Activated naive CD4-positive, alpha-beta T cell treated with anti-CD3 and anti-CD28 coated beads, Interleukin-2, amount 50 U/mL, for 72 hours (primary cell): Measurements from ENCODE around the gene ATP5F1E. TPM values are rescaled to one million over a fixed set of nuclear protein-coding genes. Genes with fewer than 3 reads are reported as not detected.
A peak's percentile ranks its signal among the peaks of the same experiment; 100 is the strongest.

Experiments used
- ATAC-seq, 2 donors: fragments of 150-1000 bp; cut with Tn5 transposase; 2 replicates each; pipeline ENCODE4 v1.10.0; 2021; ENCODE audit warnings: mild to moderate bottlenecking in 2 of 2, moderate library complexity in 2 of 2
- DNase-seq, 2 donors: peaks; one replicate each; pipeline ENCODE4 v3.0.0; 2021 to 2022; ENCODE audit warnings: low spot score in 2 of 2
- H3K27ac Mint-ChIP-seq, 2 donors: one replicate each; pipeline ENCODE4 v1.8.0; 2022; ENCODE audit warnings: mild to moderate bottlenecking in 2 of 2, mixed read lengths in 2 of 2
- H3K36me3 Mint-ChIP-seq, 2 donors: one replicate each; pipeline ENCODE4 v1.8.0; 2022; ENCODE audit warnings: mixed read lengths in 2 of 2
- H3K9me3 Mint-ChIP-seq, 2 donors: one replicate each; pipeline ENCODE4 v1.8.0; 2022; ENCODE audit warnings: mixed read lengths in 2 of 2
- total RNA-seq, 2 donors: library from RNA; stranded (reverse); gene quantifications; one replicate each; pipeline ENCODE4 v1.2.3, GENCODE V29; 2022

Gene ATP5F1E
- total RNA-seq, 2 donors from 2014 or later, result 63.2 to 76.7 TPM

GRCh38 chr20:59004763-59005522 lies 27.2 kb downstream of the ATP5F1E start:
- Mint-ChIP-seq H3K9me3 (no peaks in the 10 kb centered on the region), H3K27ac (peak overlapping the region; percentile 73 to 92), H3K36me3 (peaks cover 0 to 14% of the 10 kb centered on the region in 2 donors)
- ATAC-seq (peak; percentile 44 to 83), DNase-seq (peak; percentile 41 to 87)

GRCh38 chr20:59004493-59004762 lies 27.7 kb downstream of the ATP5F1E start:
- H3K36me3 Mint-ChIP-seq, result peaks cover 0 to 14% of the 10 kb centered on the region in 2 donors
- DNase-seq (peak in 1 of 2 donors; percentile 42), ATAC-seq (no peak)
- H3K27ac Mint-ChIP-seq, result peak overlapping the region; percentile 73 to 92
- no peaks in the 10 kb centered on the region for H3K9me3 Mint-ChIP-seq

GRCh38 chr20:59003836-59004492 lies 28.2 kb downstream of the ATP5F1E start:
- H3K36me3 Mint-ChIP-seq, result peaks cover 0 to 14% of the 10 kb centered on the region in 2 donors
- H3K9me3 Mint-ChIP-seq, result no peaks in the 10 kb centered on the region
- DNase-seq (no peak), ATAC-seq (no peak)
- H3K27ac Mint-ChIP-seq, result peak overlapping the region; percentile 73 to 92

DNA sequence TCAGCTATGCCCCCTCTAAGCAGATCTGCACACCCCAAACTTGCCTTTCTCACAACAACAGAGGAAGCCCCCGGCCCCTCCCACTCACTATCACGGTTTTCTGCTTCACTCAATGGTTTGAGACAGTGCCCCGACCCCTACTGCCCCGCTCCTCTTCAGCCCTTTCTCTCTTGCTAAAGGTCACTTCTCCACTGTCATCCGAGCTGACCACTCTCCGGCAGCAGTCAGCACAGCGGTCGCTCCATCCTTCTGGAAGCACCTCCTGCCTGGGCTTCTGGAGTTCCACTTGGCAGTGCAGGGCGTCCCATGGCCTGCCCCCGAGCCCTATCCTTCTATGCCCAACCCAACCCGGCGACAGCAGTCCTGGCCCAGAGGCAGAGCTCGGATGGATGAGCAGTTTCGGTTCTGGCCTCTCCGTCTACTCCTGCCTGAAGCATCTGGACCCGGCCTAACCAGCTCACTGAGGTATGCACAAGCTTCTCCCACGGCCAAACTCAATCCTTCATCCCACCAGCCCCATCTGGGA lies 29.2 kb downstream of the ATP5F1E start:
- peaks cover 0 to 14% of the 10 kb centered on the region in 2 donors for H3K36me3 Mint-ChIP-seq
- peak overlapping the region in 1 of 2 donors; percentile 73 for H3K27ac Mint-ChIP-seq
- no peaks in the 10 kb centered on the region for H3K9me3 Mint-ChIP-seq
- ATAC-seq (no peak), DNase-seq (no peak)

DNA sequence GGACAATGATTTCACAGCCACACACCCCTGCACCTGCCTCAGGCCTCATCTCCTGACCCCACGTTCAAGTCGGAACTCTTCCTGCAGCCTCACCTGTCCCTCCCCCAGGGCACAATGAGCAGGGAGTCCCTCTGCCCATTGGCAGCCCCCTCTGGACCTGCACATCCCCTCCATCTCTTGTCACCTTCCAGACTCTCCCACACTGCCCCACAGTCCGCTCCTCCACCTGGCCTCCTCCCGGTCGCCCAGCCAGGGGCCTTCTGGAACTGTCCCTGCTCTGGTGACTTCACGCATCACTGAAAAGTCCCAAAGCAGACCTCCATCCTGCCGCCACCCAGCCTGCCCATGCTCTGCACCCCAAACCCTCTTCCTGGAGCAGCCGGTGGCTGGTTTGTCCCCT lies 29.7 kb downstream of the ATP5F1E start:
- no peak for DNase-seq
- H3K27ac Mint-ChIP-seq, result peak overlapping the region in 1 of 2 donors; percentile 73
- H3K36me3 Mint-ChIP-seq, result peaks cover 0 to 18% of the 10 kb centered on the region in 2 donors
- no peak for ATAC-seq
- no peaks in the 10 kb centered on the region for H3K9me3 Mint-ChIP-seq

GRCh38 chr20:59001449-59002171 lies 30.5 kb downstream of the ATP5F1E start:
- H3K36me3 Mint-ChIP-seq, result peaks cover 0 to 19% of the 10 kb centered on the region in 2 donors
- ATAC-seq, result no peak

GRCh38 chr20:59001068-59001448 lies 31.1 kb downstream of the ATP5F1E start:
- H3K9me3 Mint-ChIP-seq, result no peaks in the 10 kb centered on the region
- no peak for ATAC-seq
- DNase-seq, result no peak
- peaks cover 0 to 19% of the 10 kb centered on the region in 2 donors for H3K36me3 Mint-ChIP-seq
- no peak overlapping the region for H3K27ac Mint-ChIP-seq

More at GRCh38 chr20:59001449-59002171, 30.5 kb downstream of the ATP5F1E start:
- H3K9me3 Mint-ChIP-seq, result no peaks in the 10 kb centered on the region
- H3K27ac Mint-ChIP-seq, result no peak overlapping the region
- no peak for DNase-seq

DNA sequence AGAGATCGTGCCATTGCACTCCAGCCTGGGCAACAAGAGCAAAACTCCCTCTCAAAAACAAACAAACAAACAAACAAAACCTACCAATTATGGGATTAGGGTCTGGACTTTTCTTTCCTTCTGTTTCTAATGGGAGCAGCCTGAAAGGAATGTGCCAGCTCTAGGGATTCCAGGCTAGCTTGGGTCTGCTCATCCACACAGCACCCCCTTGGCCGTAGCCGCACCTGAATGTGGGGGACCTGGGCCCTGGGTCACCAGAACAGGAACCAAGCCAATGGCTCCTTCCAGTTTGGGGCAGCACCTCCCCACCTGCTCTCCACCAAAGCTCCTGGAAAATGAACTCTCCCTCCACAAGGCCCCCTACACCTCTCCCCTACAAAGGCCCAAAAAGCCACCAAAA lies 31.8 kb downstream of the ATP5F1E start:
- DNase-seq, result no peak
- no peaks in the 10 kb centered on the region for H3K9me3 Mint-ChIP-seq
- no peak for ATAC-seq
- no peak overlapping the region for H3K27ac Mint-ChIP-seq
- peaks cover 0 to 22% of the 10 kb centered on the region in 2 donors for H3K36me3 Mint-ChIP-seq

DNA sequence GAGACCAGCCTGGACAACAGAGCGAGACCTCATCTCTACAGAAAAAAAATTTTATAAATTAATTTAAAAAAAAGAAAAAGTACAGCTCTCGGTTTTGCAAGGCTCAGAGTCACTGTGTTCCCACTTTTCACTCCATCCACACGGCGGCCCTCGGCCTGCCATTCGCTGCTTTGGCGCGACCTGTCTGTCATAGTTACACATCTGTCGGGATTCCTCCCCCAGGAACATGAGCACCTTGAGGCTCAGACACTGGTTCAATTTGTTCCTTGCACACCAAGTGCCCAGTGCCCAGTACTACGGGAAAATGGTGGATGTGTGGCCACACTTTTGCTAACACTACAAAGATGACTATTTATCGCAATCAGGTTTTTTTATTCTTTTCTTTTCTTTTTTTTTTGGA lies 33.5 kb downstream of the ATP5F1E start:
- ATAC-seq (no peak), DNase-seq (no peak)
- Mint-ChIP-seq H3K27ac (no peak overlapping the region), H3K36me3 (peaks cover 0 to 14% of the 10 kb centered on the region in 2 donors), H3K9me3 (no peaks in the 10 kb centered on the region)

DNA sequence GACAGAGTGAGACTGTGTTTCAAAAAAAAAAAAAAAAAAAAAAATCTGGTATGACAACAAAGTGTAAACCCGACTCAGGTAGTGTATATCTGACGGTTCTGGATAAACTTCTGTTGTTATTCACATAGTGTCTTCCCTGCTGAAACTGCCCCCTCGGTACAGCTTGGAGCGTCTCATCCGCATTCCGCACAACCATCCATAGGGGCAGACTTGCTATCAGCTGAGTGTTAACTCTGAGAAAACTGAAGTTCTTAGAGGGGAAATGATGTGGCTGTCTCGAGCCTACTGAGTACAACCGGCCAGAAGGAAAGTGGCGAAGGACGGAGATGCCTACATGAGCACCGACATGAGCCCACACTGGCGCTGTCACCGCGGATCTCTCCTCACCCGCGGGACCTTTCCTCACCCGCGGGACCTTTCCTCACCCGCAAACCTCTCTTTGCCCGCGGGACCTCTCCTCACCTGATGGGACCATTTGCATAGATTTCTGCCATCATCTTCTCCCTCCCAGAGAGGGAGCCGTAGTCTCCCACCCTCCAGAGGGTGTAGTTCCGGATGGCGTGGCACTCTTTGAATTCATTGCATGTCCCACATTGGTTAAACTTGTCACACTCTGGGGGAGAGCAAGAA lies 34.9 kb downstream of the ATP5F1E start:
- no peak for DNase-seq
- no peaks in the 10 kb centered on the region for H3K9me3 Mint-ChIP-seq
- peaks cover 0 to 17% of the 10 kb centered on the region in 2 donors for H3K36me3 Mint-ChIP-seq
- H3K27ac Mint-ChIP-seq, result no peak overlapping the region
- ATAC-seq, result no peak

- Mint-ChIP-seq H3K27ac (peak overlapping the region in 1 of 2 donors; percentile 36), H3K36me3 (peaks cover 6 to 23% of the 10 kb centered on the region in 2 donors), H3K9me3 (no peaks in the 10 kb centered on the region)
- DNase-seq (no peak), ATAC-seq (no peak)
These were observed 35.9 kb downstream of the ATP5F1E start for GRCh38 chr20:58996226-58996611.

DNA sequence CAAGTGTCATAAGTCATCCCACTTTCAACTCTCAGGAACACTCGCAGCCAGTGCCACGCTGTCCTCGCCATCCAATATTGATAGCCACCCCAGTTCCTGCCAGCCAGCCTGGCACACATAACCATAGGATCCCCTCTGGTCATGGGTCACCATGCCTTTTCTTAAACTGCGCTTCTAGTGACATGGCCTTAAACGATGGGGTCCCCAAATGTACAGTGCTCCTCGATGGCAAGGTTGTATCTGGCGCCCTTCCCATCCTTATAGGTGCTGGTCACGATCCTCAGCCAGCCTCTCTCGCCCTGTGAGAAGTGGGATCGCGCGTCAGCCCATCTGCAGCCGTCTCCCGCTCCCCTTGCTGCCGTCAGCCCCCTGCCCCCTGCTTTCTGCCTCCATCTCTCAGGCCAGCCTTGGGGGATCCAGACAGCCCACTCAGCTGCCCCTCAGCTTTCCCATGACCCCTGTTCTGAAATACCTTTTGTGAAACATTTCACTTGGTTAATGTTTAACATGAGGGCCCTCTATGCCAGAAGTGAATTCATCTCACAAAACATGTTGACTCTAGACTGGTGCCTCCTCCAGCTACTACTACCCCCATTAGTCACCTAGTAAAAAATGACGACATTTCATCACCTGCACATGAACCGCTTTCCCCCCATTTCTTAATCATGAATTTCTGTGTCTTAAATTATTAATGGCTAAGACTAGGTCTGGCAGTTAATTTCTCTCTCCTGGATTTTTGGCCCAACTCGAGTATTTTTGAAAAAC lies 36.5 kb downstream of the ATP5F1E start:
- peak in 1 of 2 donors; percentile 20 for ATAC-seq
- Mint-ChIP-seq H3K9me3 (no peaks in the 10 kb centered on the region), H3K27ac (peak overlapping the region; percentile 36 to 40), H3K36me3 (peaks cover 7 to 26% of the 10 kb centered on the region in 2 donors)
- no peak for DNase-seq

DNA sequence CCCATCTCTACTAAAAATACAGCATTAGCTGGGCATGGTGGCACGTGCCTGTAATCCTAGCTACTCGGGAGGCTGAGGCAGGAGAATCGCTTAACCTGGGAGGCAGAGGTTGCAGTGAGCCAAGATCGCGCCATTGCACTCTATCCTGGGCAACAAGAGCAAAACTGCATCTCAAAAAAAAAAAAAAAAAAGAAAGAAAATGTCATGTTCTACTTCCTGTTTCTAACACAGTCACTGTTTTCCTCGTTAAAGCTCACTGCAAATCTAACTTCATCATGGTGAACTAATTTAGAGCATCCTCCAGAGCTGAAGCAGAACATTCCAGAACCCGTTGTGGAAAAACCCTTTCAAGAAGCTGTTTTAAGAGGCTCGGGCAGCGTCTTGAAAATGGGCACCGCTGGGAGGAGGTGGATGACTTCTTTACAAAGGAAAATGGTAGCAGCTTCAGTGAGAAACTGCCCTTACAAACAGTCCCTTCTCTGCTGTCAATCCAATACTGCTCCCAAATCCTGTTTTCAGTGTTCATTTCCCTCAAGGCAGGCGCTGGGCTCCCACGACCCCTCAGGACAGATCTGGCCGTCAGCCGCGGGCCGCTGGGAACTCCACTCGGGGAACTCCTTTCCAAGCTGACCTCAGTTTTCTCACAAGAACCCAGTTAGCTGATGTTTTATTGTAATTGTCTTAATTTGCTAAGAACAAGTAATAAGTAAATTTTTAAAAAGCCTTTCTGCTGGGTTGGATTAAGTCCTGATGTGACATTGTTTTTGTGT lies 37.6 kb downstream of the ATP5F1E start:
- Mint-ChIP-seq H3K36me3 (peaks cover 10 to 26% of the 10 kb centered on the region in 2 donors), H3K27ac (peak overlapping the region in 1 of 2 donors; percentile 60), H3K9me3 (no peaks in the 10 kb centered on the region)
- DNase-seq (no peak), ATAC-seq (no peak)

DNA sequence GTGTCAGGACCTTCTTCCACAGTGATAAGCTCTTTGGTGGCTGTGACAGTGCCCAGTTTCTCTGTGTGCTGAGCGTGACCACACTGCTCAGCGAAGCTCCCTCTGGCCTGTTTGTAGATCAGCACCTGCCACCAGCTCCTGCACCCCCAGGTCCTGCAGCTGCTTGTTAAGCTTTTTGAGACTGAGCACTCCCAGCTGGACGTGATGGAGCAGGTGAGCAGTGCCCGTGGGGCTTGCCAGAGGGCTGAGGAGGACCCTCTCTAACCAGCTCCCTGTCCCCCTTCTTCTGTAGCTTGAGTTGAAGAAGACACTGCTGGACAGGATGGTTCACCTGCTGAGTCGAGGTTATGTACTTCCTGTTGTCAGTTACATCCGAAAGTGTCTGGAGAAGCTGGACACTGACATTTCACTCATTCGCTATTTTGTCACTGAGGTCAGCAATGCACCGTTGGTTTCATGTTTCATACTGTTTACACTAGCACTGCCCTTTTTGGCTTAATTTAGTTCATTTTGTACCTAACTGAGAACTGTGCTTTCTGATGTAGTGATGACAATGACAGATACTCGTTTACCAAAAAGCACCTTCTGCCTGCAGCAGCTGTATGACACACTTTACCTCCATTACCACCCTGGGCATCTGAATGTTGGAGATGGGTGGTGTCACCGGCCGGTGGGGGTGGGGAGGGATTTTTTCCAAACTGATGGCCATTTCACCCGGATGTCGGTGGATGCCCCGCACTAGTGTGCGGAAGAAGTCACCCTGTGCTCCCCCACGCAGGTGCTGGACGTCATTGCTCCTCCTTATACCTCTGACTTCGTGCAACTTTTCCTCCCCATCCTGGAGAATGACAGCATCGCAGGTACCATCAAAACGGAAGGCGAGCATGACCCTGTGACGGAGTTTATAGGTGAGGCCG lies 38.5 kb downstream of the ATP5F1E start:
- Mint-ChIP-seq H3K9me3 (no peaks in the 10 kb centered on the region), H3K27ac (peak overlapping the region in 1 of 2 donors; percentile 60), H3K36me3 (peaks cover 18 to 35% of the 10 kb centered on the region in 2 donors)
- ATAC-seq, result peak in 1 of 2 donors; percentile 32
- no peak for DNase-seq
